ENCODE measurements around the gene COTL1.

DNA sequence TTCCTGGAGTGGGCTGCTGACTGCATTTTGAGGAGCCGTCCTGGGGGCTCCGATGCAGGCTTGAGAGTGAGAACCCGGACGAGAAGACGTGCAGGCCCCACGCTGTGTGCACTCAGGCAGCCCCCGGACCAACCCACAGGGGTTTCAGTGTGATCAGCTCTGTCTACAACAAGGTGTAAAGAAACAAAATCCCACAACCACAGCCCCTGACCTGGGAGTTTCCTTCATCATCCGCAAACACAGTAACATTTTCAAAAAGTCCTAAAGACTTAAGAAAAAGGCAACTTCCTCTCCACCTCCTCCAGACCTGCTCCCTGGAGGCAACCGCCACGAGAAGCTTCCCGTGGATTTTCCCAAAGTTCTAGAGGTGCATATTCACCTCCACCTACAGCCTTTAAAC is 98.0 kb downstream of the COTL1 start:
- TF ChIP-seq, protein P1, sequence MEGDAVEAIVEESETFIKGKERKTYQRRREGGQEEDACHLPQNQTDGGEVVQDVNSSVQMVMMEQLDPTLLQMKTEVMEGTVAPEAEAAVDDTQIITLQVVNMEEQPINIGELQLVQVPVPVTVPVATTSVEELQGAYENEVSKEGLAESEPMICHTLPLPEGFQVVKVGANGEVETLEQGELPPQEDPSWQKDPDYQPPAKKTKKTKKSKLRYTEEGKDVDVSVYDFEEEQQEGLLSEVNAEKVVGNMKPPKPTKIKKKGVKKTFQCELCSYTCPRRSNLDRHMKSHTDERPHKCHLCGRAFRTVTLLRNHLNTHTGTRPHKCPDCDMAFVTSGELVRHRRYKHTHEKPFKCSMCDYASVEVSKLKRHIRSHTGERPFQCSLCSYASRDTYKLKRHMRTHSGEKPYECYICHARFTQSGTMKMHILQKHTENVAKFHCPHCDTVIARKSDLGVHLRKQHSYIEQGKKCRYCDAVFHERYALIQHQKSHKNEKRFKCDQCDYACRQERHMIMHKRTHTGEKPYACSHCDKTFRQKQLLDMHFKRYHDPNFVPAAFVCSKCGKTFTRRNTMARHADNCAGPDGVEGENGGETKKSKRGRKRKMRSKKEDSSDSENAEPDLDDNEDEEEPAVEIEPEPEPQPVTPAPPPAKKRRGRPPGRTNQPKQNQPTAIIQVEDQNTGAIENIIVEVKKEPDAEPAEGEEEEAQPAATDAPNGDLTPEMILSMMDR (IDR thresholded peaks at IDR 0.05) = no peak
- no peak for TF ChIP-seq POLR2A (IDR thresholded peaks at IDR 0.05)
